HG02571 (cell line): Measurements from ENCODE around the gene KNDC1.
"Not testable (repeated sequence)": the region's sequence is repeated elsewhere in the genome, so short reads cannot be mapped to it uniquely, and the experiment has no call there.

Experiments
- ATAC-seq: cut with Tn5 transposase; IDR thresholded peaks from one replicate; pipeline ENCODE4 v1.9.1; 2021; ENCODE audit warnings: mild to moderate bottlenecking, moderate library complexity; ENCODE audit not compliant: unreplicated experiment

The KNDC1 gene, protein sequence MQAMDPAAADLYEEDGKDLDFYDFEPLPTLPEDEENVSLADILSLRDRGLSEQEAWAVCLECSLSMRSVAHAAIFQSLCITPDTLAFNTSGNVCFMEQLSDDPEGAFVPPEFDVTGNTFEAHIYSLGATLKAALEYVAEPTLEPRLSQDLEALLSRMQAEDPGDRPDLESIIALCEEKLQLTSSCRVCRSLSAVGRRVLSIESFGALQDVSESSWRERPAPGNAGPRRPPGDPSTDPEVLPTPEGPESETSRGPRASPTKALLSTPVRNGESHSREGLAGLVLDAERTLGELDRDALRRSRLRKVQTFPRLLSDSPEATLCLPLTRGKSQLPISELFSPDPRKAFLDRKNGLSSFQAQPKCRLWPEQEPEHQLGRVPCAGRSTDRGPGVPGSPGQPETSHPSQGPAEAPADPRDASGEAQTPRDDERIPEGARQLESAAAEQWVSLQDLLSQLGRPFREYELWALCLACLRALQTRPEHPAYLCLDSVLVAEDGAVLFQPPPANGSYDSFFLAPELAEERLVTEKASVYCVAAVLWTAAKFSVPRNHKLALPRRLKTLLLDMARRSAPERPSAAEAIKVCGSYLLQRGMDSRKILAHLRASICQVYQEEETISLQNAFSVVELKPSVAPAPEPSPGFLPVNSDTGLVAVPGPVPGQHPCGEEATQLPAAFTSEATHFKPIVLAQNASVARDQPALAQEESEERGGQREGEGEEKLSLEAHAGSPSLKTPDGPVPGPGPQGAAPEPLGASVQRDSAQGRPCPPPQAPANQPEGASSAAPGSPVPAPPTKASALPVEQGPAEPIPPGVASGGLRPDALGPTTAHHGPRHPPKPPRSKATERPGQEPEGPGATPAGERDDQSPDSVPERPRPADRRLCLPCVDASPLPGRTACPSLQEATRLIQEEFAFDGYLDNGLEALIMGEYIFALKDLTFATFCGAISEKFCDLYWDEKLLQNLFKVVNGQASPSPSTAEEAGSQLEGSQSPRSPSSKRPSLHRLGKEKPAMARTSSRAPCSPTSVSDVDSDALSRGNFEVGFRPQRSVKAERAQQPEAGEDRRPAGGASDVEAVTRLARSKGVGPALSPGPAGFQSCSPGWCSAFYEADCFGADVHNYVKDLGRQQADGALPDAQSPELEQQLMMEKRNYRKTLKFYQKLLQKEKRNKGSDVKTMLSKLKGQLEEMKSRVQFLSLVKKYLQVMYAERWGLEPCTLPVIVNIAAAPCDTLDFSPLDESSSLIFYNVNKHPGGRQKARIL (N-terminal part only)

DNA sequence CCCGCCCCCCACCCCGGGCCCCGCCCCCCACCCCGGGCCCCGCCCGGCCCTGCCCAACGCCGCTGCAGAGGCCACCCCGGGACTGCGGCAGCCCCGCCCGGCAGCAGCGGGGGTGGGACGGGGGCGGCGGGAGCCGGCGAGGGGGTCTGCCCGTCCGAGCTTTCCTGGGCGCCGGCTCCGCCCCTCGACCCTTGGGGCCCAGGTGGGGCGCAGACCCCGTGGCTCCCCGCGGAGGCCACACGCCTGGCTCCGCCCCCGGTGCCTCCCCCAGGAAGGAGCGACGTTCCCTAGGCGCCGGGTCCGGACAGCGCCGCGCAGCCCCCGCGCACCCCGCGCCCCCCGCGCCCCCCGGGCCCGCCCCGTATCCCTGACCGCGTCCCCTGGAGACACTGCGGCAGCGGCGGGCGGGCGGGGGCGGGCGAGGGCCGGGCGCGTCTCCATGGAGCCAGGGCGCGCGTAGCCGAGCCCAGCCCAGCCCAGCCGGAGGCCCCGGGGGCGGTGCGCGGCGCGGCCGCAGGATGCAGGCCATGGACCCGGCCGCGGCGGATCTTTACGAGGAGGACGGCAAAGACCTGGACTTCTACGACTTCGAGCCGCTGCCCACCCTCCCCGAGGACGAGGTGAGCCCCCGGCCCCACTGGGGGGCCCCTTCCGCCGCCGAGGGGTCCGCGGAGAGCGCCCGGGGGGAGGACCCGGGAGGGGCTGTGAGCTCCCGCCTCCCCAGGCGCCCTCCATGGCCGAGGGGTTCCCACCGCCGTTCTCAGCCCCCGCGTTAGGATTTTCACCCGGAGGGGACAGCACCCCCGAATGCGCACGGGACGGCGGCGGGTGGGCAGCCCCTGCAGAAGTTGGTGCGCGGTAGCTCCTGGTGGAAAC is at the start of gene KNDC1:
Gene KNDC1, plus strand, starts transcription at position 270 of the 876 bp plus-strand sequence. Its CDS starts 249 bp downstream, at position 519.
- no peak for ATAC-seq

DNA sequence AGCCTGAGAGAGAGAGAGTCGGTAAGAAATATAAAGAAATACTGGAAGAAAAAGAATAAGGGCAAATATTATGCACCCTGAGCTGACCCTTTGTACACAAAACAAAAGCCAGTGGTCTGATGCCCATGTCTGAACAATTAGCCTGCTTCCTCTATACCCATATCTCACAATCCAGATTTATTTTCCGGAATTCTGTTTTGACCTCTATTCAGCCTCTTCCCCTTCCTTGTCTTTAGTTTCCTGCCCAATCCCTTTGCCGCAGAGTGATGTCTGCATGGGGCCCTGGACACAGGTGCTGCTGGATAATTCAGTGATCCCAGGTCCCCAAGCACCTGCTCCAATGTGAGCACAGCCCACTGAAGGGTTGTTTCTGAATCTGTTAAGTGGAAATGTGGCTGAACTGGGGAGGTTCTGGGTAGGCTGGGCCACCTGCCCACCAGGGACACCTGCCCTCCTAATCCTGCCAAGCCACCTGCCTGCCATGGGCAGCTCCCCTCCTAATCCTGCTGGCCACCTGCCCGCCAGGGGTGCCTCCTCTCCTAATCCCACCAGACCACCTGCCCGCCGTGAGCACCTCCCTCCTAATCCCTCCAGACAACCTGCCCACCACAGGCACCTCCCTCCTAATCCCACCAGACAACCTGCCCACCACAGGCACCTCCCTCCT is 49.3 kb upstream of the KNDC1 start:
- no peak for ATAC-seq

DNA sequence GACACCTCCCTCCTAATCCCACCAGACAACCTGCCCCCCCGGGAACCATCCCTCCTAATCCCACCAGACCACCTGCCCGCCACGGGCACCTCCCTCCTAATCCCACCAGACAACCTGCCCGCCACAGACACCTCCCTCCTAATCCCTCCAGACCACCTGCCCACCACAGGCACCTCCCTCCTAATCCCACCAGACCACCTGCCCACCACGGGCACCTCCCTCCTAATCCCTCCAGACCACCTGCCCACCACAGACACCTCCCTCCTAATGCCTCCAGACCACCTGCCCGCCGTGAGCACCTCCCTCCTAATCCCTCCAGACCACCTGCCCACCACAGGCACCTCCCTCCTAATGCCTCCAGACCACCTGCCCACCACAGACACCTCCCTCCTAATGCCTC is 48.4 kb upstream of the KNDC1 start:
- ATAC-seq: not testable (repeated sequence)

DNA sequence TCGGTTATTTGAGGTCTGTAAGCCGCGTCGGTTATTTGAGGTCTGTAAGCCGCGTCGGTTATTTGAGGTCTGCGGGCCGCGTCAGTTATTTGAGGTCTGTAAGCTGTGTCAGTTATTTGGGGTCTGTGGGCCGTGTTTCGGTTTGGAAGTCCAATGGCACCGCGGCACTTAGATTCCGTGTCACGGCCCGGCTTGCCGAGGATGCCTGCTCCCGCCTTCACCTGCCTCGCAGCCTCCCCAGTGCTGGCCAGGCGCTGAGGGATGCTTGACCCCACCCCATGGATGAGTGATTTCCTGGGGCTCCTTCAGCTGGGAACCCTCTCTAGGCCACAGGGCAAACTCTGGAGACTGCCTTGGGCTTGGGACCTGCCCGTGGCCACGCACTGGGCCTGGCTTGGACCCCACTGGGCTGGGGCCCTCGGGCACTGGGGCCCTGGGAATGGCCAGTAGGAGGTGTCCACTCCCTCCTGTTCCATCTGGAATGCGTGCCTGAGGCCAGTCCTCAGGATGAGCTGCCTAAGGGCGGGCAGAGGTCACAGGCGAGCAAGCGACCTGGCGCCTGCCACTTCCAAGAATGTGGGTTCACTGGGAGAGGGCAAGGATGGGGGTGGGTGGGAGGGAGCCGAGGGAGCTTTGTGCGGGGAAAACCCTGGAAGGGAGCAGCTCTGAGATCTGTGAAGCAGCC is 46.7 kb upstream of the KNDC1 start:
- ATAC-seq: no peak

DNA sequence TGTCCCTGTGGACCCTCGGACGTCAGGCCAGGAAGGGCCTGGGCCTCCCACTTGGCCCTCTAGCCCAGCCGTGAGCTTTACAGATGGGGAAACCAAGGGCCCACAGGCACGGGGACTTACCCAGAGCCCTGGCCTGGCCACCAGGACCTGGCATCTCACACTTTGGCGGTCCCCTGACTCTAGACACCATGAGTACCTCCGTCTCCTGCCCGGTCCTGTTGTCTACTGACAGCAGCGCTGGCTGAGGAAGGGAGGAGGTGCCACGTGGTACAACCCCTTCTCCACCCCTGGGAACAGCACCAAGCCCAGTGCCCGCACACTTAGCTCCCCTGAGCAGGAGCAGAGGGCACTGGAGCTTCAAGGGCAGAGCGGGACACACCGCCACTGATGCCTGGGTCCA is 46.2 kb upstream of the KNDC1 start:
- no peak for ATAC-seq

DNA sequence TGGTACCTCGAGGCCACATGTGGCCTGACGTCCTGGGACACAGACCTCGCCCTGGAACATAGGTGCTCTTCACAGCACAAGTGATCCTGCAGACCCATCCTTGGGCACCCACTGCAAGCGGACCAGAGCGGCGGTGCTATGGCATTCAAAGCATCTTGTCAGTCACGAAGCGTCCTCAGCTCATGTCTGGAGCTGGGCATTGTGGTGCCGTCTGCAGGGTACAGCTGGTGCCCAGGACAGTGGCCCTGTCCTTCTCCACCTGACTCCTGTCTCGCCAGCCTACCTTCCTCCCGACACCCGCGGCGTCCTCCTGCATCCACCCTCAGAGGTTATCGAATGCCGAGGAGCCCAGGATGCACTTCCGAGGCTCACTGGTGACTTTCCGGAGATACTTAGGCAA is 45.8 kb upstream of the KNDC1 start:
- ATAC-seq: no peak

DNA sequence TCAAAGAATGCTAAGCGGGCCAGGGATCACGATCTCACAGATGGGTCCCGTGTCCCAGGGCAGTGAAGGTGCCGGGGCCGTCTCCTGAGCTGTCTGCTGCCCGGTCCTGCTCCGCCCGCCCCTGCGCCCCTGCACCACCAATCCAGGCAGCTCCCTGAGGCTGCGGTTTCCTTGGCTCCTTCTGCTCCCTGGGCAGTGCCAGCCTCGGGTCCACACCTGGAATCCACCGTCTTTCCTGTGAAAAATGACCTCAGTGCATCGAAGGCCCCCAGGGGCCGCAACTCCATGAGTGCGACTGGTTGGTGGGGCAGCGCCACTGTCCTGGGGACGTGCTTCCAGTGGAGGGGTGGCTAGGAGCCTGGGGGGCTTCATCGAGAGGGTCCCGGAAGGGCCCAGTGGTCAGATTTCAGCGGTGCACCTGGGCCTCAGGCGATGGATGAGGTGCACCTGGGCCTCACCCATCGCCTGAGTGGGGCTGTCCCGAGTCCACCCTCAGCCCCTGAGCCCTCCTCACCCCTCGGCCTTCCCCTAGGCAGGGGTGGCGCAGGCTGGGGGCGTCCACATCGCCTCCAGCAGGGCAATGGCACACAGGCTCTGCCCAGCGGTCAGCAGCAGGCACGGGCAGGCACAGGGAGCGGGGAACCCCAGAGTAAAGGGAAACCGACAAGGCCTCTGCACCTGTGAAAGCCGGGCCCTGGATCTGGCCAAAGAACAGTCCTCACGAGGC is 45.1 kb upstream of the KNDC1 start:
- no peak for ATAC-seq

DNA sequence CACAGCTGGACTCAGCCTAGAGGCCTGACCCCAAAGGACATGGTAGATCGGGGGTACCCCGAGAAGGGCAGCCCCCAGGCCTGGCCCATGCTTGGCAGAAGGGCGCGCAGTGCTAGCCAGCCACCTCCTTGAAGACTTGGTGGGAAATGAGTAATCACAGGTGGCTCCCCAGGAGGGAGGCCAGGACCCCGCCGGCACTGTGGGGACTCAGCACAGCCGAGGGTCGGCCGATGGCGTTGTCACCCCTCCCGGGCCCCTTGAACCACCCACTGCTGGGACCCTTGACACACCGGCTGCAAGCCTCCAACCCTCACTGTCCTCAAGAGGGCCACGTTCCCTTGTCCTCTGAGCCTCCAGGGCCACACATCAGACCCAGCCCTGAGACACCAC is 44.6 kb upstream of the KNDC1 start:
- ATAC-seq: no peak

DNA sequence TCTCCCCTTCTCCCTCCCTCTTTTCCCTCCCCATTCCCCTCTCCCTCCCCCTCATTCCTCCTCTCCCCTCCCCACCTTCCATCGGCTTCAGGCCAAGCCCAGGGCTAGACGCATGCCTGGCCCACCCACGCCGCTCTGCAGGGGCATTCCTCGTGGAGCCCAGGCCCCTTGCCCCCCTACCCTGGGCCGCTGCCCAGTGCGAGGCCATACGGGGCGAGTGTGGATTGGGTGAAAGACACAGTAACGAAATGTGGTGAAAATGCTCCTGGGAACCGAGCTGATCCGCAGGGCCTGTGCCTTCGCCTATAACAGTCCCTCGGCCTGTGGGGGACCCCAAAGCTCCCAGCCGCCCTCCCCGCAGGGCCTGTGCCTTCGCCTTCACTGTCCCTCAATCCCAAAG is 44.0 kb upstream of the KNDC1 start:
- no peak for ATAC-seq

DNA sequence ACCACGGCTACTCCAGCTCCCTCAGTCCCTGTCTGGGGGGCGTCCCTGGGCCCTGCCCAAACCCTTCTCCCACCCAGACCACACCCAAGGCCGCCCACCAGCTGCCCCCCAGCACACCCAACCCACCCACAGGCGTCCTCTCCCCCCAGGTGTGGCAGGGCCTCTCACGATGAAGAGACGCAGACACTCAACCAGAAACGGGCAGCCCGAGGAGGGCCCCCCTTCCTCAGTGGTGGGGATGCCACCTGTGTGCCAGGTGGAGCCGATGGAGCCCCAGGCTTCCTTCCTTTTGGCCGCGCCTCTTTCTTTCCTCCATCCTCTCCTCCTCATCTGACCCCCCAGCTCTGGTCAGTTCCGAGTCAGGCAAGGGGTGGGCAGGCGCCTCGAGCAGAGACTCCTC is 43.6 kb upstream of the KNDC1 start:
- no peak for ATAC-seq

DNA sequence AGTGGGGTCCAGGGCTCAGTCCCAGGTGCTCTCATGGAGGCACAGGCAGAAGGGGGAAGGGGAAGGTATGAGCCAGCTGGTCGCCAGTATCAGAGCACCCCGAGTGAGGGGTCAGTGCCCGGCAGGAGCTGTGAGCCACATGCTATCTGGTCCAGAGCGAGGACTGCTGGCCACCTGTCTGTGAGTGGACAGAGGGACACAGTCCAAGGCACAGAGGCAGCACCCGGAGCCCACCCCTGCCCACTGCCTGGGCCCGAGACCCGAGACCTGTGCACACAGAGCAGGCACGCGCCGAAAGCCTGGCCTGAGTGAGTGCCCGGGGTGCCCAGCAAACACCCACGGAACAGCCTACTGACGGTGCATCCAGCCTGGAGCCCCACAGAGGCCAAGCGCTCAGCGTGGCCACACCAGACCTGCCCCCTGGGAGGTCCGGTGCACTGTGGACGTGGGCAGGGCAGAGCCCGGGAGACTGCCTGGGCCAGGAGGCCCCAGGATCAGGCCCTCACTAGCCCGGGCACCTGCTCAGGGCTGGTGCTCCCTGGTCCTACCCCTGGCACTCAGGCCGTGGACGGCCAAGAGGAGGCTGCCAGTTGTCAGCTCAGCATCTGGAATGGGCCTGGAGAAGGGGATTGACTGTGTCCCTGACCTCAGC is 42.9 kb upstream of the KNDC1 start:
- ATAC-seq: no peak

DNA sequence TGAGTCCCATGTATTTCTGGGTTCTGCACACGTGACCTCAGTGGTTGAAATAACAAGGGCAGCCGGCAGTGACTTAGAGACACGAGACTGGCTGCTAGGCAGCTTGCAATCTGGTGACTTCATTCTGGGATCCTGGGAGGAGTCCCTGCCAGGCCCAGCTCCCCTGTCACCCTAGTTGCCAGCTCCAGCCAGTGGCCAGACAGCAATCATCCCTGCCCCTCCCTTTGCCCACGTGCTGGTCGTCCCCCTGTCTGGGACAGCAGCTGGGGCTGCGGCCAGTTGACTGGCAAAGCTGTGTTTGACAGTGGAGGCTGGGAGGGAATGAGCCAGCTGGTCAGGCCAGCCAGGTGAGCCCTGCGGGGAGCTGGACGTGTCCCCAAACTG is 42.3 kb upstream of the KNDC1 start:
- ATAC-seq: no peak

DNA sequence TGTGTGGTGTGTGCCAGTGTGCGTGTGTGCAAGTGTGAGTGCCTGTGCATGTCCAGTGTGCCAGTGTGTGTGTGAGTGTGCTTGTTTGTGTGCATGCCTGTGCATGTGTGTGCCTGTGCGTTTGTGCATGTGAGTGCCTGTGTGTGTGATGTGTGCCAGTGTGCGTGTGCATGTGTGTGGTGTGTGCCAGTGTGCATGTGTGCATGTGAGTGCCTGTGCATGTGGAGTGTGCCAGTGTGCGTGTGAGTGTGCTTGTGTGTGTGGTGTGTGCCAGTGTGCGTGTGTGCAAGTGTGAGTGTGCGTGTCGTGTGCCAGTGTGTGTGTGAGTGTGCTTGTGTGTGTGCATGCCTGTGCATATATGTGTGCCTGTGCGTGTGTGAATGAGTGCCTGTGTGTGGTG is 38.5 kb upstream of the KNDC1 start:
- ATAC-seq: no peak

DNA sequence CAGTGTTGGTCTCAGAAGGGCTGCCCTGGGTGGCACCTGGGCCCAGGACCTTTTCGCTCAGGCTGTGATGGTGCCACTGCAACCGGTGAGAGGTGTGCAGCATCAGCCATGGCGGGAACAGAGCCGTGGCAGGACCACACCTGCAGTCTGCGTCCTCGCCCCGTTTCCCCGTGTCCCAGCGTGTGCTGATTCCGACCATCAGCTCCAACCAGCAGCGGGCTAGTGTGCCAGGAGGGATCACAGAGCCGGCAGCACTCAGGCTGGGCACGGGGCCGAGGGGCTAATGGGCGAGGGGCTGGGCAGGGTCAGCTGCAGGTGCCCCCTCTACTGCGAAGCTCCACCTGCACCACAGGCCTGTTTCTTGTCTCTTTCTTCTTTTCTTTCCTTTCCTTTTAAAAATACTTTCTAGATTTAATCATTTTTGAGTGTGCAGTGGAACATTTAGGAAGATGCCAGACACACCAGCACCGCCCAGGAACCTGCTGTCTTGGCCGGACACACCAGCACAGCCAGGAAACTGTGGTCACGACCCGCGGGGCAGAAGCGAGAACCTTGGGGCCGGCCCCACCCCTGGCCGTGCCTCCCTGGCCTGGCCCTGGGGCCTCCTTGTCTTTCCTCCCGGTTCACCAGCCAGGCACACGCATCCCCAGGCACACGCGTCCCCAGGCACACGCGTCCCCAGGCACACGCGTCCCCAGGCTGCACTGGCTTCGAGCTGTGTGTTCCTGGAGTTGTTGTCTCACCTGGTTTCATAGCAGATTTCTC is 37.7 kb upstream of the KNDC1 start:
- no peak for ATAC-seq

DNA sequence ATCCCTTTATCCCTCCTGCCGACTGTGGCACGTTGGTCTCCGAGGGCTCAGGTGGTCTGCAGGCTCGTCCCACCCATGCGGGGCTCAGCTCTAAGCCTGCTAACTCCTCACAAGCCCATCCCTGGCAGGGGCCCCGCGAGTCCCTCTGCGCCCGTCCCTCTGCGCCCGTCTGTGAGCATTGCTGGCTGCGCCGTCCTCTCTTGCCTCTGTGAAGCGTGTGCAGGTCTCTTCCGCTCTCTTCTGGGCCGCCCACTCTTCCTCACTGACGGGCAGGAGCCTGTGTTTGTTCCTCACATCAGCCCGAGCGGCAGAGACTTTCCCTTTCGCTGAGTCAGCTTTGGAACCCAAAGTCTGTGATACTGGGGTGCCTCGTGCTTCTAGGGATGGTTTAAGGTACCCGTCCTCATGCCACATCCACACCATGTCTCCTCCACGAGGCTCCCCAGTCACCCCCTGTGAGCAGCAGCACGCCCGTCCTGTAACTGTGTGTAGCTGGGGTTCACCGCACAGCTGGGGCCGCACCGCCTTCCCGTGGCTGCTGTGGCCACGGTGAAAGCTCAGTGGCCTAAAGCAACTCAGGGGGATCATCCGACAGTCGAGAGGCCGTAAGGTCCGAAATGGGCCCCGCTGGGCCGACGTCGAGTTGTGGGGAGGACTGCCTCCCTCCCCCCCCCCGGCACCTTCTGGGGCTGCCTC is 36.8 kb upstream of the KNDC1 start:
- no peak for ATAC-seq

DNA sequence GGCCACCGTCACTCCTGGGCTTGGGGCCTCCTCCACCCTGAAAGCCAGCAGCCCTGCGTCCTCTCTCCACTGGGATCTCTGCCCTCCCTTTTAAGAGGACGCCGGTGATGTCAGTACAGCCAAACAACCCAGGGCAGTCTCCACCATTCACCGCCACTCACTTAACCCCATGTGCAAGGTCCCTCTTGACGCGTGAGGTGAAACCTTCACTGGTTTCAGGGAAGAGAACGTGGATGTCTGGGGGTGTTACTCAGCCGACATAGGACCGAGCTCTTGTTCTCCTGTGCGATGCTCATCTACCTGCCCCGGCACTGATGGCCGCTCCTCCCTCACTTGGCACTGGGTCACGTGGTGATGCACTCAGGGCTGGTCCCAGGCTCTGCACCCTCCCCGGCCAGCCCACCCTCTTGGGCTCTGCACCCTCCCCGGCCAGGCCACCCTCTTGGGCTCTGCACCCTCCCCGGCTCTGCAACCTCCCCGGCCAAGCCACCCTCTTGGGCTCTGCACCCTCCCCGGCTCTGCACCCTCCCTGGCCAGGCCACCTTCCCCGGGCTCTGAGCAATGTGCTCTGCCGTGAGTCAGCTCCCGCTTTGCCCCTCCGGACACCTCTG is 36.2 kb upstream of the KNDC1 start:
- no peak for ATAC-seq
